GM10266 (cell line): ENCODE results near the gene SBF2.

Experiments
- DNase-seq: peaks from one replicate; pipeline ENCODE4 v3.0.0; 2012; ENCODE audit errors: extremely low spot score
- CTCF ChIP-seq: IDR thresholded peaks from 2 replicates; pipeline ENCODE4 v1.5.1; 2012; ENCODE audit warnings: mild to moderate bottlenecking, low read depth; ENCODE audit not compliant: control insufficient read depth, insufficient read depth; ENCODE audit errors: missing control alignments

SBF2 gene

GRCh38 chr11:9815486-9816136, 478.4 kb downstream of the SBF2 start:
- no peak for DNase-seq
- TF ChIP-seq CTCF = no peak

- no peak for TF ChIP-seq CTCF
- no peak for DNase-seq
Measured at GRCh38 chr11:9814108-9814507, 479.9 kb downstream of the SBF2 start.

- TF ChIP-seq CTCF = no peak
Measured at GRCh38 chr11:9808943-9809342, 485.1 kb downstream of the SBF2 start.

DNA sequence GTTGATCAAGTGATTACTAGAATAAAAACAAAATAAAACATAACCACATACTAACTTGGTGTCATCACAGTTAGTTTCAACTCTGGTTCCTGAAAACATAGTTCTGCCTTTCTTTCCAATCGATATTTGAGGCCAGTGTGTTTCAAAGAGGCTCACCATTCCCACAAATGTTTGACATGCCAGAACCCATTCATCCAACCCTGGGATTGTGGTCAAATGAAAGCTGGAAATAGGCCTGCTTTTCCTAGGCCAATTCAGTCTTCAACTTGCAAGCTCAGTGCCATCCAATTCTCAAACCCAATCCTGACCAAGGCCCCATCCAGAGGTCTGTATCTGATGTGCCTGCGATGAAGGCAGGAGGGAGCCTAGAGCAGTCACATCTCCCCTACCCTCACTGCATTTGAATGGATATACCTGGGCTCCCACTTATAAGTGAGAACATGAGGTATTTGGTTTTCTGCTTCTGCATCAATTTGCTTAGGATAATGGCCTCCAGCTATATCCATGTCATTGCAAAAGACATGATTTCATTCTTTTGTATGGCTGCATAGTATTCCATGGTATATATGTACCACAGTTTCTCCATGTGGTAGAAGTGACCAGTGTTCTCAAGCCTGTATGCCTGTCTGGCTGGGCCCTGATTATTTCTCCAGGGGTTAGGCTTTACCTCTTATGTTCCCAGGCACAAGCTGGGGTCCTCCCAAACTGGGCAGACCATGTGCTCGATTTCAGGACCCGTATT, 486.9 kb downstream of the SBF2 start:
- no peak for DNase-seq
- TF ChIP-seq CTCF = no peak

More at GRCh38 chr11:9808943-9809342, 485.1 kb downstream of the SBF2 start:
- no peak for DNase-seq

GRCh38 chr11:9804419-9804902, 489.6 kb downstream of the SBF2 start:
- no peak for TF ChIP-seq CTCF
- DNase-seq = no peak

DNA sequence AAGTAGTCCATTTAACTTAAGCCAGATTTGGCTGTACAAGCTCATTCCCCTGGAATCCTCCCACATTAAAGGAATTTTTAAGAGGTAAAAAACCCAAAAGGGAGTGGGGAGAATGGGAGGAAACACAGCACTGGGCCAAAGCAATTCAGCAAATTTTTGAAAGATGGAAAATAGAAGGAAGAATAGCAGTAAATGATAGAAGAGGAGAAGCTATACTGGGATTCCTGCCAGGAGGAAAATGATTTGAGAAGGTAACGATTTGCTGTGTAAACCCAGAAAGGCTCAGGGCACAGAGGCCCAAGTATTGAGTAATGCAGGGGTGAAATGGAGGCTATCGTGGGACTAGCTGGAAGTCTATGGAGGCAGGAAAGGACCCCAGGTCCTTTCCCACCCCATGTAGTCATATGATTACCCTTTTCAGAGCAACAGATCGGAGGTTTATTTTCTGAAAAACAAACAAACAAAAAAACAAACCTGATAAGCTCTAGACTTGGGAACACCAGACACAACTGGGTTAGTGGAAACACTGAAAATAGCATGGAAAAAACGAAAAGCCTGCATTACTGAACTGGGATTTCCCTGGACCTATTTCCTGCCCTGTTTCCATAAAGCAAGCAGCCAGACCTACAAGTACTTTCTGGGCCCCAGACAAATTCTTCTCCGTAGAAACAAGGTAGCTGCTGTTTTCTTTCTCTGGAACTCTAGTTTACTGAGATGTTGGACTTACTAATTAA, 490.2 kb downstream of the SBF2 start:
- TF ChIP-seq CTCF = no peak
- no peak for DNase-seq
